HG02884 (cell line): ENCODE measurements around the gene NGEF.
"Not testable (repeated sequence)": the region's sequence is repeated elsewhere in the genome, so short reads cannot be mapped to it uniquely, and the experiment has no call there.

Experiments
- ATAC-seq: cut with Tn5 transposase; IDR thresholded peaks from one replicate; pipeline ENCODE4 v1.9.1; 2021; ENCODE audit warnings: mild to moderate bottlenecking, moderate library complexity; ENCODE audit not compliant: unreplicated experiment

Gene NGEF

GRCh38 chr2:233023761-233024410 lies 10.8 kb upstream of the NGEF start:
- no peak for ATAC-seq

DNA sequence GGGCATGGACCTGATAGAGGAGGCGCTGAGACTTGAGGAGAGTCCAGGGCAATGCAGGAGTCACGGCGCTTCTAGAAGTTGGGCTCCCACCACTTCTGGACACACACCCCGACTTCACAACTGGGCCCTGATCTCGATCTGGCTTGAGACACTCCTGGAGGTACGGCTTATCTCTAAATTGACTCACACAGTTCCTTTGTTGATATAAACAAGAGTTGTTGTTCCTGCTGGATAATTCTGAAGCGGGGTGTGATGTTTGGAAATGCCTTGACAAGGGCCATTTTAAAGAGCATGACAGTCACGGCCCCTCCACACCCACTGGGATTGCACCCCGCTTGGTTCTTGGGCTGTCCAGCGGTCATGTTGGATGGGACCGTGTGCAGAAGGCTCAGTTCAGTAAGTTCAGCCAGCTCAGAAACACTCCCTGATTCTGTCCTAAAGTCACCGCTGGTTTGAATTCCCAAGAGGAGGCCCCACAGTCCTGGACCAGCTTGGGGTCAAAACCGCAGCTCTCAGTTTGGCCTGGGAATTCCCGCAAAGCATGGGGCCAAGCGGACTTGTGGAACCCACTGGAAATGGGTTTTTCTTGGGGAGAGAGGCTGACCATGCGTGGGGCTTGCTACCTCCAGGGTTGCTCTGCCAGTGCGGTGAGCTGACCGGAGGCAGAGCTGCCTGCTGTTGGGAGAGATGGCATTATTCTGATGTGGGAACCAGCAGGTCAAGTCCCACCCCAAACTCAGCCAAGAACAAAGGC lies 10.1 kb upstream of the NGEF start:
- ATAC-seq, result no peak

- ATAC-seq, result no peak
Observed at GRCh38 chr2:233022561-233022960, 9.5 kb upstream of the NGEF start.

DNA sequence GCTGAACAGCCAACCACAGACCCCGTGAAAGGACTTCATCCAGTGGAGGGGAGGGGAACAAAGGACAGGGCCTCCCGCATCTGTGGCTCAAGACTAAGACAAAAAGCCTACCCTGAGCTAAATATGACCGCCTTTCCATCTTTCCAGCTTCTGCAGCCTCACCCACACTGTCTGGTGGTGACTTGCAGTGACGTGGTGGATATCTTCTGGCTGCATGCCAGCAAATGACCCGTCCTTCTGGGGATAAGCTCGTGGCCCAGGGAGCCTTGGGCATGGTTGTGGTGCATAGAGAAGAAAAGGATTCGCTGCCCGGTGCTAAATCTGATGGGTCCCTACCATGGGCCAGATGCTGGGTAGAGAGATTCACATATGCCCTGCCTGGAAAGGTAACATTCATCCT lies 8.7 kb upstream of the NGEF start:
- ATAC-seq, result no peak

DNA sequence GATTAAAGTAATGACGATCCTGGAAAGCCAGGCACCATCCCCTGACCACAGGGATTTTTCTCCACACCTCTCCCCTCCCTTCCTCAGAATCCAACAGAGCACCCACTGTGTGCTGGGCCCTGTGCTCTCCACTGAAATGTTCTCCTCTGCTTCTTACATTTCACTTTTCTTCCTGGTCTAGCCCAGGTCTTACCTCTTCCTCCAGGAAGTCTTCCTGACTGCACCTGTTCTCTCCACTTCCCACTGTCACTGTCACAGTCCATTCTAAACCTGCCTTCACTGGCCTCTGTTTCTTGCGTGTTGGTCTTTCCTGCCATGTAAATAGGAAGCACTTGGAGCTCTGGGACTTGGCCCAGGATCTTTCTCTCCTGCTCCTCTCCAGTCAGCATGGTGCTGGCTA lies 7.4 kb upstream of the NGEF start:
- no peak for ATAC-seq

GRCh38 chr2:233019610-233020009 lies 6.6 kb upstream of the NGEF start:
- not testable (repeated sequence) for ATAC-seq

DNA sequence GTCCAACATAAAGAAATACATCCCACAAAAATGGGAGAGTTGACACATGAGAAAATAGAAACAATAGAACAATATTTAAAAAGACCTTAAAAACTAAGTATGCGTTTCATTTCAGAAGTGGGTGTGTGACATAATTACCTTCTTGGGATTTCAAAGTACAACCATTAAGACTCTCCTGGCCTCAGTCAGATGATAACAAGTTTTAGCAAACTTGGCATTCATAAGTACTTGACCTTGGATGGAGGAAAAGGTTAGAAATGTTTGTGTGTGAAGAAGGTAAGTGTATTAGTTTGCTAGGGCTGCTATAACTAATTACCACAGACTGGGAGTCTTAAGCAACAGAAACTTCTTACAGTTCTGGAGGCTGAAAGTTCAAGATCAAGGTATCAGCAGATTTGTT lies 4.9 kb upstream of the NGEF start:
- no peak for ATAC-seq

- no peak for ATAC-seq
Observed at GRCh38 chr2:233015019-233015645, 2.1 kb upstream of the NGEF start.

GRCh38 chr2:233013650-233014049 lies 594 bp upstream of the NGEF start:
- ATAC-seq, result no peak

GRCh38 chr2:233012301-233012971 lies 620 bp downstream of the NGEF start:
- ATAC-seq, result no peak

GRCh38 chr2:233011702-233012131 lies 1.3 kb downstream of the NGEF start:
- ATAC-seq, result no peak

DNA sequence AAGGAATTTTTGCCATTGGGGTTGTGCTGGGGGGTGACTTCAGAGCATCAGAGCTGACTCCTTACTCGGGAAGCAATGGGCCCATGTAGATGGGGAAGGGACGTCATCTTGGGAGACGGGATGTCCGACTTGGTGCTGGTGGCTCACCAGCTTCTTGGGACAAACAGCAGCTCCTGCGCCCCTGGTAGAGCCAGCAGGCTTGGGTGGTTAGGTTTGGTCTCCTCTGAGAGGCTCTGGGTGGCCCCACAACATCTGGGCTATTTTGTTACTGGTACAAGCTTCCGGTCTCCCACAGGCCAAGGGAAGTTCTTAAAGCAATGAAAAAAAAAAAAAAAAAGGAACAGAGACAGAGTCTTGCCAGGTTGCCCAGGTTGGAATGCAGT lies 1.8 kb downstream of the NGEF start:
- no peak for ATAC-seq

- no peak for ATAC-seq
Observed at GRCh38 chr2:233010569-233011267, 2.3 kb downstream of the NGEF start.

GRCh38 chr2:233009661-233010060 lies 3.4 kb downstream of the NGEF start:
- no peak for ATAC-seq

- ATAC-seq, result no peak
Observed at GRCh38 chr2:233007739-233008138, 5.3 kb downstream of the NGEF start.

GRCh38 chr2:233007270-233007669 lies 5.8 kb downstream of the NGEF start:
- no peak for ATAC-seq

DNA sequence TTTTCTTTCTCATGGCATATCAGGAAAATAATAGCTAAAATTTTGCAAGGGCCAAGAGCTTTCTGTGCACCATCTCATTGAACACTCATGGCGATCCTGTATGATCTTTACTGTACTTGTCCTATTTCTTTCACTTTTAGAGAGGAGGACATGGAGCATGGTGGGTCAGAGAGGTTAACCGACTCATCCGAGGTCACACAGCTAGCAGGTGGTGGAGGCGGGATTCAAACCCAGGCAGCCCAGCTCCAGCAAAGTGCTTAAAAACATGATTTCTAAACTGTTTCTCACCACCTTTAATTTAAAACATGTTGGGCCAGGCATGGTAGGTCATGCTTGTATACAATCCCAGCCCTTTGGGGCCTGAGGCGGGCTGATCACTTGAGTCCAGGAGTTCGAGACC lies 6.4 kb downstream of the NGEF start:
- no peak for ATAC-seq

GRCh38 chr2:233005096-233005495 lies 8.0 kb downstream of the NGEF start:
- ATAC-seq, result no peak

DNA sequence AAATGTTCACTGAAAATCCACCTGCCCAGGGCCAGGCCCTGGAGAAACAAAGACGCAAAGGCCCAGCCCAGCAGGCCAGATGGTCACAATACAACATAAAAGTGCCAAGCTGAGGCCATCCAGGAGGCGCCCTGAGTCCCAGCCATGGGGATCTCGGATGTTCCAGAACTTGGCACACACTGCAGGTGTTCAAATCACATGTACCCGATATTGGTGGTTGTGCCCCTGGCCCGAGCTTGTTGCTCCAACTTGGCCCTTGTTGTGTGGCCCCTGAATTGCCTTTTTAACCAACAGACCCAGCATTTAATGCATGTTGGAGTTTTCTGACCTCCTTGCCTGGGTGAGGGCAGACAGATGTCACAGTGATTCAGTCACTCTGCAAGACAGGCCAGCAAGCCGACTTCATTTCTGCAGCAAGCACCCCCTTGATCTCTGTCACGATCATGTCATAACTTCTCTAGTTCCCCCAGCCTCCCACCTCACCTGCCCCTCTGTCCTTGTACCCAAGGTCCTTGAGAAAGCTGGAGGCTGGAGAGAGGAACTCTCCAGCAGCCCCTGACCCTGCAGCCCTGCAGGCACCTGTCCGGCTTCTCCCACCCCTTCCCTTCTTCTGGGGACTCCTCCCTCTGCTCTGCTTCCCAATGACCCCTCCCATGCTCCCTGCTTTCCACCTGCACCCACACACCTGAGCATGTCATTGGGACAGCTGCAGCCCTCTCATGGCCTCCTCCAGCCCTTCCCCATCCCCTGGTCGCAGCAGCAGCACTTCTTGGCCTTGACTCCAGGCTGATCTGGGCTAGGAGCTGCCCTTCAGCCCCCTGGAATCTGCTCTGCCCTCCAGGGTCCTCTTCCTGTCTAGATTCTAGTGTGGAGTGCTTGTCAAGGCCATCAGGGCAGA lies 9.1 kb downstream of the NGEF start:
- ATAC-seq, result no peak
